Fibroblast of pulmonary artery (primary cell): ENCODE results near the gene VCL.
A peak's percentile ranks its signal among the peaks of the same experiment; 100 is the strongest.

Experiments
- DNase-seq: peaks from one replicate; pipeline ENCODE4 v3.0.0-alpha.2; 2010; ENCODE audit warnings: low read depth
- H3K4me3 ChIP-seq: replicated peaks from 2 replicates; pipeline ENCODE4 v1.5.1; 2011; ENCODE audit warnings: low read depth, mild to moderate bottlenecking, control low read depth, low read length, moderate library complexity
- CTCF ChIP-seq: IDR thresholded peaks from 2 replicates; pipeline ENCODE4 v1.5.1; 2011; ENCODE audit warnings: mild to moderate bottlenecking, control low read depth, low read length, inconsistent platforms; ENCODE audit errors: missing control alignments

Gene VCL

DNA sequence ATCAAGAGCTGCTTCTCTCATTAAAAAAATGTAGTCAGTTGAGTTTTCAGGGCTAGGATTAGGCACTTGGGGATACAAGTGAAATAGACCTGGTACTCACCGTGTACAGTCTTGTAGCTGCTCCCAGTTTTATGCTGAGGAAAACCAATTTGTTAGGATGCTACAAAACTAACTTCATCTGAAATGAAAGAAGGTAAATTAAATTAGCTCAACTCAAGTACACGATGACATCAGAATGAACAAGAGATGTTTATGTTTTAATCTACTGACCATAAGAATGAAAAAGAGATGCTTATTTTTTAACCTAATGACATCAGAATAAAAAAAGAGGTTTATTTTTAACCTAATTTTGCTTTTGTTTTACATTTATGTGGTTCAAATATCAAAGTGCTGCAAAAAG lies 79.0 kb downstream of the VCL start:
- no peak for TF ChIP-seq CTCF
- no peak for DNase-seq
- no peak overlapping the region for H3K4me3 ChIP-seq

- DNase-seq = no peak
- no peak overlapping the region for H3K4me3 ChIP-seq
- TF ChIP-seq CTCF = no peak
Measured at GRCh38 chr10:74077416-74077815, 79.5 kb downstream of the VCL start.

GRCh38 chr10:74078037-74078436 lies 80.1 kb downstream of the VCL start:
- peak; percentile 39 for DNase-seq
- no peak for TF ChIP-seq CTCF
- H3K4me3 ChIP-seq = no peak overlapping the region

GRCh38 chr10:74079028-74079935 lies 81.4 kb downstream of the VCL start:
- peak; percentile 50 for DNase-seq
- no peak for TF ChIP-seq CTCF
- H3K4me3 ChIP-seq = no peak overlapping the region

GRCh38 chr10:74079936-74080590 lies 82.1 kb downstream of the VCL start:
- peak; percentile 29 for DNase-seq
- TF ChIP-seq CTCF = no peak
- H3K4me3 ChIP-seq = no peak overlapping the region

DNA sequence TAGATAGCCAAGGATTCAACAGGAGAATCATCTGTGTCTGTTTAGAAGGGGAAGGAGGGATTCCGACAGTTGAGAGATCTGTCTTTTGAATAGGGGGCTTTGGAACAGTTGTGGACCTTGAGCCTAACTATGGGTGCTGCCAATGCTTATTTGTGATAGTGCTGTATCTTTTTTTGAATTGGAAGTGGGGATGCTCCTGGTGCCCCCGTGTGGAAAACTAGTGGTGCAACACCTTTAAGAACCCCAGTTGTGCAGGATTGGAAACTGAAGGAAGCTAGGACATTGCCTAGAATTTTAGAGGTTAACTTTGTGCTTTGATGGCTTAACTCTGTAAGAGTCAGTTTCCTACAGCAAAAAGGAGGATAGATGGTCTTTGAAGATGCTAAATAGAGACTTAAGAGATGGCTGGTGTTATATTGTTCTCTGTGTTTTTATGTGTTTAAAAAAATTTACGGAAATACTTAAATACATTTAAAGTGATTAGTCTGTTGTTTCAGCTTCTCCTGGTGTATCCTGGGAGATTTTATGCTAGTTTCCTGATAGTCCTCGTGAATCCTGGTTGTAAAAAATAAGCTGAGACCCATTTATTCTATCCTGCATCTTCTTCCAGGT lies 83.4 kb downstream of the VCL start:
- H3K4me3 ChIP-seq = no peak overlapping the region
- DNase-seq = peak; percentile 75
- TF ChIP-seq CTCF = peak; percentile 87
